B cell (primary cell): ENCODE results near the gene PRAME. TPM values are rescaled to one million over a fixed set of nuclear protein-coding genes. Genes with fewer than 3 reads are reported as not detected.

ENCODE experiments used
- ATAC-seq: fragments of 200-7000 bp; cut with Tn5 transposase; one replicate; pipeline ENCODE4 v1.10.0; 2021; ENCODE audit warnings: low read depth, mild to moderate bottlenecking, moderate number of reproducible peaks, moderate library complexity
- CTCF ChIA-PET: fragments of 350-600 bp; sonication (Branson Sonifier 250); formaldehyde crosslinking; loops from one replicate; lab custom pipeline; 2021; ENCODE audit warnings: antibody characterized with exemption, inconsistent platforms; lab: Charles Lee
- POLR2A ChIA-PET: fragments of 350-600 bp; sonication (Branson Sonifier 250); formaldehyde crosslinking; loops from one replicate; lab custom pipeline; 2021; ENCODE audit warnings: antibody characterized with exemption; lab: Charles Lee
- DNase-seq: peaks from one replicate; pipeline ENCODE4 v3.0.0; 2013
- H2AFZ ChIP-seq: 2 replicates; pipeline ENCODE4 v1.6.1; 2012; ENCODE audit warnings: mild to moderate bottlenecking, low read depth, low read length; ENCODE audit not compliant: insufficient read depth, poor library complexity, severe bottlenecking
- H3K27ac ChIP-seq, 2 donors: 1 replicate in 1 of 2; 2 replicates in 1 of 2; pipeline ENCODE4 v1.5.1; 2012 to 2013; ENCODE audit warnings: low read length in 2 of 2, mild to moderate bottlenecking in 2 of 2, moderate library complexity in 1 of 2
- H3K27me3 ChIP-seq, 4 experiments: fragments of 200-600 bp in 1 of 4; sonication (generic) in 1 of 4; replicated peaks in 1 of 4; 1 replicate in 2 of 4; 2 replicates in 2 of 4; pipeline versions ENCODE4 v1.6.1 to v1.7.0; 2013 to 2016; ENCODE audit warnings: low read length in 3 of 4, mild to moderate bottlenecking in 2 of 4, mixed read lengths in 1 of 4, moderate library complexity in 1 of 4; ENCODE audit not compliant: insufficient read depth in 4 of 4, control insufficient read depth in 3 of 4; ENCODE audit errors: control extremely low read depth in 1 of 4
- H3K36me3 ChIP-seq, 2 experiments: replicated peaks in 1 of 2; 1 replicate in 1 of 2; 2 replicates in 1 of 2; pipeline versions ENCODE4 v1.6.1 to v1.7.1; 2013; ENCODE audit warnings: low read length in 1 of 2; ENCODE audit not compliant: insufficient read depth in 2 of 2, control insufficient read depth in 1 of 2; ENCODE audit errors: control extremely low read depth in 1 of 2, extremely low read depth in 1 of 2
- H3K4me1 ChIP-seq, 2 donors: fragments of 200-600 bp in 1 of 2; sonication (generic) in 1 of 2; 1 replicate in 1 of 2; 2 replicates in 1 of 2; pipeline versions ENCODE4 v1.5.1 to v1.6.1; 2013 to 2017; ENCODE audit warnings: low read length in 2 of 2; ENCODE audit not compliant: control insufficient read depth in 2 of 2, insufficient read depth in 2 of 2
- H3K4me2 ChIP-seq: replicated peaks from 2 replicates; pipeline ENCODE3; 2012; ENCODE audit warnings: mild to moderate bottlenecking, low read depth, low read length; ENCODE audit not compliant: poor library complexity, severe bottlenecking
- H3K4me3 ChIP-seq, 5 experiments: fragments of 200-600 bp in 1 of 5; sonication (generic) in 1 of 5; 1 replicate in 3 of 5; 2 replicates in 2 of 5; pipeline versions ENCODE4 v1.5.1 to v1.7.0; 2011 to 2016; ENCODE audit warnings: low read length in 4 of 5, mild to moderate bottlenecking in 4 of 5, low read depth in 2 of 5, control low read depth in 1 of 5, moderate library complexity in 1 of 5; ENCODE audit not compliant: insufficient read depth in 1 of 5; ENCODE audit errors: control extremely low read depth in 1 of 5, extremely low read depth in 1 of 5
- H3K79me2 ChIP-seq: fragments of 200-600 bp; sonication (generic); one replicate; pipeline ENCODE4 v1.6.0; 2016; ENCODE audit warnings: low read length; ENCODE audit not compliant: control insufficient read depth, insufficient read depth
- H3K9ac ChIP-seq: fragments of 200-600 bp; sonication (generic); 2 replicates; pipeline ENCODE4 v1.6.1; 2017; ENCODE audit warnings: mild to moderate bottlenecking, low read length, moderate library complexity
- H3K9me3 ChIP-seq, 3 donors: one replicate each; pipeline versions ENCODE4 v1.6.1 to v1.7.1; 2013; ENCODE audit warnings: low read length in 2 of 3; ENCODE audit not compliant: control insufficient read depth in 2 of 3, insufficient read depth in 1 of 3; ENCODE audit errors: control extremely low read depth in 1 of 3
- H4K20me1 ChIP-seq: 2 replicates; pipeline ENCODE4 v1.6.0; 2012; ENCODE audit warnings: mild to moderate bottlenecking, low read length; ENCODE audit not compliant: insufficient read depth, control insufficient read depth, poor library complexity, severe bottlenecking
- H3K27ac Mint-ChIP-seq: one replicate; pipeline ENCODE4 v1.8.0; 2021; ENCODE audit warnings: mixed read lengths
- H3K27me3 Mint-ChIP-seq: one replicate; pipeline ENCODE4 v1.8.0; 2021; ENCODE audit warnings: mixed read lengths
- H3K4me1 Mint-ChIP-seq: one replicate; pipeline ENCODE4 v1.8.0; 2021; ENCODE audit warnings: mixed read lengths
- H3K4me3 Mint-ChIP-seq: one replicate; pipeline ENCODE4 v1.8.0; 2021; ENCODE audit warnings: mixed read lengths
- H3K9me3 Mint-ChIP-seq: one replicate; pipeline ENCODE4 v1.8.0; 2022; ENCODE audit warnings: mixed read lengths; ENCODE audit not compliant: insufficient read depth
- EZH2 ChIP-seq: IDR thresholded peaks from 2 replicates; pipeline ENCODE4 v1.6.1; 2012; ENCODE audit warnings: borderline replicate concordance, low read depth, mild to moderate bottlenecking, moderate library complexity, low read length; ENCODE audit not compliant: insufficient read depth, poor library complexity, severe bottlenecking
- WGBS: methylation state at CpG from one replicate; pipeline ENCODE4 v1.1.5; 2013; ENCODE audit warnings: missing lambda C conversion rate; ENCODE audit not compliant: insufficient coverage; 5-methylcytosine and 5-hydroxymethylcytosine counted together
- intact Hi-C: fragments of 100-400 bp; cut with micrococcal nuclease; formaldehyde crosslinking; loops from one replicate; pipeline ENCODE4 v1.10.0; 2022
- polyA plus RNA-seq: library from polyadenylated mRNA; depleted of rRNA; stranded (reverse); fragments of >200 nt; gene quantifications from 2 replicates; pipeline ENCODE4 v1.2.3, GENCODE V29; 2012
- total RNA-seq, 2 donors: library from RNA; stranded (reverse); fragments of 120-200 nt in 1 of 2; gene quantifications; 1 replicate in 1 of 2; 2 replicates in 1 of 2; pipeline versions ENCODE4 v1.2.3 to v1.2.4, GENCODE V29; 2013 to 2022
- TF ChIP-seq, protein P1 (sequence below): fragments of 200-600 bp; IDR thresholded peaks from one replicate; pipeline ENCODE4 v1.8.0; 2022; ENCODE audit warnings: antibody characterized with exemption, mild to moderate bottlenecking

PRAME gene
- total and polyA plus RNA-seq, 2 donors (not counting 1 experiment from before 2014, with no cell fraction given): 0.63 TPM; not detected in 1

DNA sequence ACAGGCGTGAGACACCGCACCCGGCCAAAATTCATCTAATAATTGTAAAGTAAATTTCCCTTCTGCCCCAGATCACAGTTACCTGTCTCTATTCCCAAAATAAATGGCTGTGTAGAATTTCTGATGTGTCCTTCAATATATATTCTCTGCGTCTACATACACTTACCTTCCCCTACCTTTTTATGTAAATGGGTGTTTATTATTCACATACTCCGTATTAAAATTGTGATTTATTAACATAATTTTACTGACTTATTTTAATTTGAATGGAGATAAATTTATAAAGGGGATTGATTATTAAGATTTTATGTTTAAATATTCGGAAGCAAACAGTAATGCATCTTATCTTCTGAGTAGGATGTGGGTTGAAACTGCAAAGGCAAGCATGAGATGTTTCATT is 22.6 kb downstream of the PRAME start:
- Histone ChIP-seq H3K79me2 (no peaks in the 10 kb centered on the region), H3K36me3 (no peaks in the 10 kb centered on the region), H3K9ac (no peak overlapping the region), H3K27me3 (peaks cover 0 to 3% (median 0%) of the 10 kb centered on the region in 4 experiments), H4K20me1 (no peaks in the 10 kb centered on the region), H3K27ac (no peak overlapping the region), H3K4me2 (no peak overlapping the region), H3K4me1 (no peaks in the 10 kb centered on the region), H3K9me3 (no peaks in the 10 kb centered on the region), H3K4me3 (no peak overlapping the region), H2AFZ (no peak overlapping the region)
- H3K4me3 Mint-ChIP-seq: no peak overlapping the region
- ATAC-seq: no peak
- TF ChIP-seq, protein P1, sequence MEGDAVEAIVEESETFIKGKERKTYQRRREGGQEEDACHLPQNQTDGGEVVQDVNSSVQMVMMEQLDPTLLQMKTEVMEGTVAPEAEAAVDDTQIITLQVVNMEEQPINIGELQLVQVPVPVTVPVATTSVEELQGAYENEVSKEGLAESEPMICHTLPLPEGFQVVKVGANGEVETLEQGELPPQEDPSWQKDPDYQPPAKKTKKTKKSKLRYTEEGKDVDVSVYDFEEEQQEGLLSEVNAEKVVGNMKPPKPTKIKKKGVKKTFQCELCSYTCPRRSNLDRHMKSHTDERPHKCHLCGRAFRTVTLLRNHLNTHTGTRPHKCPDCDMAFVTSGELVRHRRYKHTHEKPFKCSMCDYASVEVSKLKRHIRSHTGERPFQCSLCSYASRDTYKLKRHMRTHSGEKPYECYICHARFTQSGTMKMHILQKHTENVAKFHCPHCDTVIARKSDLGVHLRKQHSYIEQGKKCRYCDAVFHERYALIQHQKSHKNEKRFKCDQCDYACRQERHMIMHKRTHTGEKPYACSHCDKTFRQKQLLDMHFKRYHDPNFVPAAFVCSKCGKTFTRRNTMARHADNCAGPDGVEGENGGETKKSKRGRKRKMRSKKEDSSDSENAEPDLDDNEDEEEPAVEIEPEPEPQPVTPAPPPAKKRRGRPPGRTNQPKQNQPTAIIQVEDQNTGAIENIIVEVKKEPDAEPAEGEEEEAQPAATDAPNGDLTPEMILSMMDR: no peak
- no peak for TF ChIP-seq EZH2
- WGBS: no CpG with 5 or more reads among the region's 6 CpGs
- H3K27me3 Mint-ChIP-seq: peaks cover 6% of the 10 kb centered on the region
- CTCF ChIA-PET: no interaction called here
- intact Hi-C loops: no loop called here
- H3K27ac Mint-ChIP-seq: no peak overlapping the region
- H3K9me3 Mint-ChIP-seq: no peaks in the 10 kb centered on the region
- POLR2A ChIA-PET: no interaction called here
- no peaks in the 10 kb centered on the region for H3K4me1 Mint-ChIP-seq
- no peak for DNase-seq

DNA sequence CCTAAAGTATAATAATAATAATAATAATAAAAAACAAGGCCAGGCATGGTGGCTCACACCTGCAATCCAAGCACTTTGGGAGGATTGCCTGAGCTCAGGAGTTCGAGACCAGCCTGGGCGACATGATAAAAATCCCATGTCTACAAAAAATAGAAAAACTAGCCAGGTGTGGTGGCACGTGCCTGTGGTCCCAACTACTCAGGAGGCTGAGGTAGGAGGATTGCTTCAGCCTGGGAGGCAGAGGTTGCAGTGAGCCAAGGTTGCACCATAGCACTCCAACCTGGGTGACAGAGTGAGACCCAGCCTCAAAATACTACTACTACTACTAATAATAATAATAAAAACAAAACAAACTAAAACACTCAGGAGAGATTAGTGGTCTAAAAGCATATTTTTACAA is 23.4 kb downstream of the PRAME start:
- H3K4me3 Mint-ChIP-seq: no peak overlapping the region
- ATAC-seq (no peak), DNase-seq (no peak)
- WGBS: no CpG with 5 or more reads among the region's 3 CpGs
- POLR2A ChIA-PET: no interaction called here
- TF ChIP-seq, protein P1: no peak
- no peak for TF ChIP-seq EZH2
- Histone ChIP-seq H3K4me1 (no peaks in the 10 kb centered on the region), H3K9me3 (no peaks in the 10 kb centered on the region), H2AFZ (no peak overlapping the region), H3K27me3 (peaks cover 0 to 3% (median 0%) of the 10 kb centered on the region in 4 experiments), H4K20me1 (no peaks in the 10 kb centered on the region), H3K36me3 (no peaks in the 10 kb centered on the region), H3K4me3 (no peak overlapping the region), H3K4me2 (no peak overlapping the region), H3K27ac (no peak overlapping the region), H3K9ac (no peak overlapping the region), H3K79me2 (no peaks in the 10 kb centered on the region)
- H3K4me1 Mint-ChIP-seq: no peaks in the 10 kb centered on the region
- H3K27ac Mint-ChIP-seq: no peak overlapping the region
- CTCF ChIA-PET: interaction anchor here (0.6 to 1.1 kb wide), 2 partner anchors 104 to 183 kb away, joined by 3 read pairs; no protein-coding TSS in a partner anchor
- intact Hi-C loops: no loop called here
- no peaks in the 10 kb centered on the region for H3K9me3 Mint-ChIP-seq
- H3K27me3 Mint-ChIP-seq: peaks cover 6% of the 10 kb centered on the region
